Trophoblast cell (in vitro differentiated cells and primary cell): ENCODE data around the gene RBBP8.

ENCODE experiments used
- DNase-seq, 2 donors: peaks; one replicate each; pipeline ENCODE4 v3.0.0-alpha.2; 2016
- H2AFZ ChIP-seq: 2 replicates; pipeline ENCODE4 v1.6.1; 2013; ENCODE audit warnings: low read length, moderate library complexity, mild to moderate bottlenecking; ENCODE audit not compliant: insufficient read depth, poor library complexity
- H2AK5ac ChIP-seq: 2 replicates; pipeline ENCODE4 v1.6.1; 2013; ENCODE audit warnings: mild to moderate bottlenecking, low read length
- H2BK120ac ChIP-seq: 2 replicates; pipeline ENCODE4 v1.6.1; 2013; ENCODE audit warnings: low read length, mild to moderate bottlenecking, moderate library complexity; ENCODE audit not compliant: insufficient read depth, poor library complexity
- H2BK12ac ChIP-seq: 2 replicates; pipeline ENCODE4 v1.6.1; 2013; ENCODE audit warnings: mild to moderate bottlenecking, low read length, moderate library complexity
- H2BK5ac ChIP-seq: 2 replicates; pipeline ENCODE4 v1.6.1; 2013; ENCODE audit warnings: low read length, low read depth, moderate library complexity, mild to moderate bottlenecking; ENCODE audit not compliant: poor library complexity
- H3K14ac ChIP-seq: 2 replicates; pipeline ENCODE4 v1.6.1; 2013; ENCODE audit warnings: mild to moderate bottlenecking, low read length
- H3K18ac ChIP-seq: 2 replicates; pipeline ENCODE4 v1.6.1; 2013; ENCODE audit warnings: mild to moderate bottlenecking, low read length
- H3K23ac ChIP-seq: 2 replicates; pipeline ENCODE4 v1.6.1; 2013; ENCODE audit warnings: low read length
- H3K27ac ChIP-seq: 2 replicates; pipeline ENCODE4 v1.5.1; 2013; ENCODE audit warnings: low read depth, mild to moderate bottlenecking, inconsistent platforms, low read length, moderate library complexity
- H3K27me3 ChIP-seq: 2 replicates; pipeline ENCODE4 v1.6.1; 2013; ENCODE audit warnings: inconsistent platforms, mild to moderate bottlenecking, low read length, moderate library complexity; ENCODE audit not compliant: insufficient read depth
- H3K36me3 ChIP-seq, 2 experiments: 1 replicate in 1 of 2; 2 replicates in 1 of 2; pipeline ENCODE4 v1.6.1; 2013; ENCODE audit warnings: low read length in 2 of 2, mild to moderate bottlenecking in 2 of 2, moderate library complexity in 1 of 2; ENCODE audit not compliant: insufficient read depth in 2 of 2, control insufficient read depth in 1 of 2
- H3K4ac ChIP-seq: 2 replicates; pipeline ENCODE4 v1.6.1; 2013; ENCODE audit warnings: low read depth, mild to moderate bottlenecking, low read length, moderate library complexity
- H3K4me1 ChIP-seq, 2 experiments: 1 replicate in 1 of 2; 2 replicates in 1 of 2; pipeline ENCODE4 v1.6.1; 2013; ENCODE audit warnings: low read length in 2 of 2, mild to moderate bottlenecking in 2 of 2, moderate library complexity in 1 of 2; ENCODE audit not compliant: insufficient read depth in 2 of 2, control insufficient read depth in 1 of 2
- H3K4me2 ChIP-seq: 2 replicates; pipeline ENCODE4 v1.6.1; 2013; ENCODE audit warnings: inconsistent platforms, mild to moderate bottlenecking, low read length, moderate library complexity
- H3K4me3 ChIP-seq: 2 replicates; pipeline ENCODE4 v1.5.1; 2013; ENCODE audit warnings: mild to moderate bottlenecking, low read depth, low read length, inconsistent platforms
- H3K79me1 ChIP-seq: one replicate; pipeline ENCODE4 v1.6.1; 2013; ENCODE audit warnings: low read length
- H3K79me2 ChIP-seq: 2 replicates; pipeline ENCODE4 v1.6.1; 2013; ENCODE audit warnings: low read length, mild to moderate bottlenecking; ENCODE audit not compliant: control insufficient read depth, insufficient read depth, poor library complexity
- H3K9ac ChIP-seq: 2 replicates; pipeline ENCODE4 v1.6.1; 2013; ENCODE audit warnings: mild to moderate bottlenecking, low read length
- H3K9me3 ChIP-seq: 2 replicates; pipeline ENCODE4 v1.6.1; 2013; ENCODE audit warnings: low read depth, mild to moderate bottlenecking, control low read depth, inconsistent platforms, low read length; ENCODE audit not compliant: insufficient read depth
- H4K12ac ChIP-seq: 2 replicates; pipeline ENCODE4 v1.6.1; 2013; ENCODE audit warnings: low read depth, mild to moderate bottlenecking, low read length, moderate library complexity
- H4K8ac ChIP-seq: 2 replicates; pipeline ENCODE4 v1.6.1; 2013; ENCODE audit warnings: low read depth, mild to moderate bottlenecking, low read length, moderate library complexity
- H4K91ac ChIP-seq: one replicate; pipeline ENCODE4 v1.6.1; 2013; ENCODE audit warnings: low read depth, mild to moderate bottlenecking, low read length, moderate library complexity
- WGBS: extraction: QIAGEN DNeasy Blood & Tissue Kit; methylation state at CpG from one replicate; pipeline ENCODE4 v1.1.7; 2013; ENCODE audit warnings: missing lambda C conversion rate; ENCODE audit not compliant: insufficient read length, insufficient coverage; ENCODE audit errors: extremely low coverage; 5-methylcytosine and 5-hydroxymethylcytosine counted together

Gene RBBP8

GRCh38 chr18:23066060-23066459, 132.9 kb downstream of the RBBP8 start:
- Histone ChIP-seq H3K4me2 (no peak overlapping the region), H3K79me2 (no peaks in the 10 kb centered on the region), H3K23ac (no peak overlapping the region), H4K91ac (no peak overlapping the region), H2AK5ac (no peak overlapping the region), H2BK12ac (no peak overlapping the region), H3K79me1 (no peaks in the 10 kb centered on the region), H3K27me3 (no peaks in the 10 kb centered on the region), H3K36me3 (no peaks in the 10 kb centered on the region), H2AFZ (no peak overlapping the region), H3K9me3 (peaks cover 4% of the 10 kb centered on the region), H3K9ac (no peak overlapping the region), H2BK5ac (no peak overlapping the region), H4K8ac (no peak overlapping the region), H3K18ac (no peak overlapping the region), H3K4ac (no peak overlapping the region), H4K12ac (no peak overlapping the region), H3K27ac (no peak overlapping the region), H3K4me1 (no peaks in the 10 kb centered on the region), H2BK120ac (no peak overlapping the region), H3K4me3 (no peak overlapping the region), H3K14ac (no peak overlapping the region)
- WGBS = no CpG with 5 or more reads among the region's 7 CpGs
- DNase-seq = no peak

- no CpG with 5 or more reads among the region's 5 CpGs for WGBS
- H2BK12ac ChIP-seq = no peak overlapping the region
- H4K91ac ChIP-seq = no peak overlapping the region
- H3K14ac ChIP-seq = no peak overlapping the region
- H3K9me3 ChIP-seq = peaks cover 4% of the 10 kb centered on the region
- H2BK120ac ChIP-seq = no peak overlapping the region
- H3K36me3 ChIP-seq = no peaks in the 10 kb centered on the region
- H3K9ac ChIP-seq = no peak overlapping the region
- no peaks in the 10 kb centered on the region for H3K27me3 ChIP-seq
- H3K79me1 ChIP-seq = no peaks in the 10 kb centered on the region
- H2BK5ac ChIP-seq = no peak overlapping the region
- H4K8ac ChIP-seq = no peak overlapping the region
- H3K4me1 ChIP-seq = no peaks in the 10 kb centered on the region
- no peak overlapping the region for H3K4ac ChIP-seq
- H4K12ac ChIP-seq = no peak overlapping the region
- H3K4me2 ChIP-seq = no peak overlapping the region
- no peak overlapping the region for H3K18ac ChIP-seq
- no peak overlapping the region for H3K23ac ChIP-seq
- no peak overlapping the region for H3K4me3 ChIP-seq
- H2AFZ ChIP-seq = no peak overlapping the region
- no peak overlapping the region for H3K27ac ChIP-seq
- no peak for DNase-seq
- no peaks in the 10 kb centered on the region for H3K79me2 ChIP-seq
- no peak overlapping the region for H2AK5ac ChIP-seq
Measured at GRCh38 chr18:23066504-23067039, 133.4 kb downstream of the RBBP8 start.

DNA sequence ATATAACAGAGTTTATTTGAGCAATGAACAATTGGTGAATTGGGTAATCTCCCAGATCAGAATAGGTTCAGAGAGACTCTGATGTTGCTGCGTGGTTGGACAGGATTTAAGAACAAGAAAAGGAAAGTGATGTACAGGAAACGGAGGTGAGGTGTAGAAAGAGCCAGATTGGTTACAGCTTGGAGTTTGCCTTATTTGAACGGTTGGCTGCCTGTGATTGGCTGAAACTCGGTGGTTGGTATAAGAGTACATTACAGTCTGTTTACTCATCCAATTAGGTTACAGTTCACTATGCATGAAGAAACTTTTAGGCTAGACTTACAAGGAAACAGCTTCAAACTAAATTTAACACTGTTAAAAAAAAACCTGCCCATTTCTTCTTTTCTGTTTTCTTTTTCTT, 134.1 kb downstream of the RBBP8 start:
- no peak overlapping the region for H2BK5ac ChIP-seq
- H4K8ac ChIP-seq = no peak overlapping the region
- no peak overlapping the region for H4K91ac ChIP-seq
- H3K4ac ChIP-seq = no peak overlapping the region
- no peak overlapping the region for H3K9ac ChIP-seq
- no peak overlapping the region for H4K12ac ChIP-seq
- no peak overlapping the region for H2AFZ ChIP-seq
- no peaks in the 10 kb centered on the region for H3K79me1 ChIP-seq
- H3K27me3 ChIP-seq = no peaks in the 10 kb centered on the region
- no peak overlapping the region for H2BK120ac ChIP-seq
- no peaks in the 10 kb centered on the region for H3K4me1 ChIP-seq
- no peak overlapping the region for H3K27ac ChIP-seq
- no peak overlapping the region for H3K14ac ChIP-seq
- no CpG with 5 or more reads among the region's 4 CpGs for WGBS
- H3K36me3 ChIP-seq = no peaks in the 10 kb centered on the region
- no peak overlapping the region for H3K4me2 ChIP-seq
- H2AK5ac ChIP-seq = no peak overlapping the region
- H3K79me2 ChIP-seq = no peaks in the 10 kb centered on the region
- H3K18ac ChIP-seq = no peak overlapping the region
- H3K23ac ChIP-seq = no peak overlapping the region
- H3K9me3 ChIP-seq = peaks cover 4% of the 10 kb centered on the region
- no peak overlapping the region for H2BK12ac ChIP-seq
- no peak overlapping the region for H3K4me3 ChIP-seq
- peak in 1 of 2 donors; percentile 28 for DNase-seq

DNA sequence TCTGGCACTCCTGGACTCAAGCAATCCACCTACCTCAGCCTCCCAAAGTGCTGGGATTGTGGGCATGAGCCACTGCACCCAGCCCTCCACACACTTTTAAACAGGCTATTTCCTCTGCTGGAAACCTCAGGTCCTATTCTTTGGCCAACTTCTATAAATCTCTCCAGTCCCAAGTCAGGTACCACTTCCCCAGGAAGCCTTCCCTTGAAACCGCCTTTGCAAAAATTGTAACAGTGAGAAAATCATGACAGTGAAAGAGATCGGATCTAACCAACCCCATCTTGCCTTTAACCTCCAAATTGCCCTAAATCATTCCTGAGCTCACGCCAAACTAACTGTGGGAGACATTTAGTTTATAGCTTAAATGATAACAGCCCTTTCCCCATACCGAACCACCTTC, 134.9 kb downstream of the RBBP8 start:
- no CpG with 5 or more reads among the region's 4 CpGs for WGBS
- H3K4me3 ChIP-seq = no peak overlapping the region
- no peaks in the 10 kb centered on the region for H3K79me2 ChIP-seq
- no peak overlapping the region for H4K8ac ChIP-seq
- no peaks in the 10 kb centered on the region for H3K27me3 ChIP-seq
- H3K27ac ChIP-seq = no peak overlapping the region
- no peak overlapping the region for H2BK120ac ChIP-seq
- H3K79me1 ChIP-seq = no peaks in the 10 kb centered on the region
- peaks cover 4% of the 10 kb centered on the region for H3K9me3 ChIP-seq
- H4K91ac ChIP-seq = no peak overlapping the region
- no peaks in the 10 kb centered on the region for H3K4me1 ChIP-seq
- no peak overlapping the region for H2AFZ ChIP-seq
- H3K36me3 ChIP-seq = no peaks in the 10 kb centered on the region
- H3K18ac ChIP-seq = no peak overlapping the region
- H3K23ac ChIP-seq = no peak overlapping the region
- no peak overlapping the region for H2AK5ac ChIP-seq
- no peak overlapping the region for H3K4ac ChIP-seq
- no peak overlapping the region for H2BK12ac ChIP-seq
- no peak overlapping the region for H3K4me2 ChIP-seq
- H3K14ac ChIP-seq = no peak overlapping the region
- no peak overlapping the region for H2BK5ac ChIP-seq
- no peak overlapping the region for H4K12ac ChIP-seq
- no peak for DNase-seq
- H3K9ac ChIP-seq = no peak overlapping the region
